Astrocyte of the hippocampus (primary cell): ENCODE data around the gene TRIM44.

ENCODE experiments used
- DNase-seq: peaks from one replicate; pipeline ENCODE4 v3.0.0; 2011; ENCODE audit warnings: low read depth, low spot score

Gene TRIM44

GRCh38 chr11:35787626-35788025 is 125.1 kb downstream of the TRIM44 start:
- peak; percentile 73 for DNase-seq

GRCh38 chr11:35791088-35791958 is 128.7 kb downstream of the TRIM44 start:
- DNase-seq = no peak

GRCh38 chr11:35792148-35792845 is 129.7 kb downstream of the TRIM44 start:
- peak; percentile 52 for DNase-seq

- DNase-seq = no peak
Measured at GRCh38 chr11:35792846-35793192, 130.2 kb downstream of the TRIM44 start.

GRCh38 chr11:35794333-35794732 is 131.8 kb downstream of the TRIM44 start:
- DNase-seq = no peak

GRCh38 chr11:35794850-35795249 is 132.3 kb downstream of the TRIM44 start:
- DNase-seq = peak; percentile 48

GRCh38 chr11:35796562-35796961 is 134.0 kb downstream of the TRIM44 start:
- DNase-seq = no peak

GRCh38 chr11:35798423-35798822 is 135.8 kb downstream of the TRIM44 start:
- DNase-seq = no peak

- no peak for DNase-seq
Measured at GRCh38 chr11:35798983-35799382, 136.4 kb downstream of the TRIM44 start.

- no peak for DNase-seq
Measured at GRCh38 chr11:35799655-35800054, 137.1 kb downstream of the TRIM44 start.

- DNase-seq = no peak
Measured at GRCh38 chr11:35800970-35801953, 138.7 kb downstream of the TRIM44 start.

- DNase-seq = no peak
Measured at GRCh38 chr11:35802221-35802620, 139.6 kb downstream of the TRIM44 start.

- no peak for DNase-seq
Measured at GRCh38 chr11:35802672-35803071, 140.1 kb downstream of the TRIM44 start.

- DNase-seq = no peak
Measured at GRCh38 chr11:35803115-35803514, 140.5 kb downstream of the TRIM44 start.

- DNase-seq = no peak
Measured at GRCh38 chr11:35804451-35805040, 142.0 kb downstream of the TRIM44 start.

- DNase-seq = no peak
Measured at GRCh38 chr11:35809561-35809960, 147.0 kb downstream of the TRIM44 start.

GRCh38 chr11:35810045-35810645 is 147.6 kb downstream of the TRIM44 start:
- no peak for DNase-seq

- no peak for DNase-seq
Measured at GRCh38 chr11:35811783-35812182, 149.2 kb downstream of the TRIM44 start.

- DNase-seq = peak; percentile 44
Measured at GRCh38 chr11:35812828-35813227, 150.3 kb downstream of the TRIM44 start.

- no peak for DNase-seq
Measured at GRCh38 chr11:35814081-35814695, 151.6 kb downstream of the TRIM44 start.
